Measurements from ENCODE around the gene ALDH3B1. TPM values are rescaled to one million over a fixed set of nuclear protein-coding genes. Genes with fewer than 3 reads are reported as not detected.

Gene ALDH3B1
- total and polyA plus RNA-seq, 9 of the 15 experiments (the other 6 are each of a cell fraction or from before 2014, with no cell fraction given): 0.01 to 0.35 (median 0.07) TPM; not detected in 2

DNA sequence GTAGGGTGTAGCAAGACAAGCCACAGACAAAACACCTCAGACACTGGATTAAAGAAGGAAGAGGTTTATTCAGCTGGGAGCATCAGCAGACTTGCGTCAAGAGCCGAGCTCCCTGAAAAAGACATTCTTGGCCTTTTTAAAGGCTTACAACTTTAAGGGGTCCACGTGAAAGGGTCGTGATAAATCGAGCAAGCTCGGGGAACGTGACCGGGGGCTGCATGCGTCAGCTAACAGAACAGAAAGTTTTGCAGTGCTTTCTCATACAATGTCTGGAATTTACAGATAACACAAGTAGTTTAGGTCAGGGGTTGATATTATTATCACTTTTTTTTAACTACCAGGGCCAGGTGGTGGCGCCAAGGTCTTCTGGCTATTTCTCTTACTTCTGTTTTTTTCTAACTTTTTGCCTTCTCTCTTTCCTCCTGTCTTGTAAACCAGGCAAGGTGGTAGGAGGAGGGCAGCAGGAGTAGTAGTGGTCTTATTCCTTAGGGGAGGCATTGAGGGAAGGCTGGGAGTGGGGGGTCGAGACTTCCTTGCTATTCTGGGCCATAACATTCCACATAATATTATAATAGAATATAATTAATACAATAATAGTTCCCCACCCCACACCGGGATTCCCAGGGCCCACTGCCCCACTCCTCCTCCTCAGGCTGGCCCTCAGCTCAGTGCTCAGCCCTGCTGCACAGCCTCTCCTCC is 587 bp upstream of the ALDH3B1 start:
- H2AFZ ChIP-seq (ENCODE audit: low read depth, low read length): peak overlapping the region; percentile 96
- H3K9ac ChIP-seq (ENCODE audit: insufficient read depth in 1 of 2, low read depth in 2 of 2, low read length in 2 of 2): peak overlapping the region; percentile 41 to 87
- peak in 2 of 4 experiments; percentile 37 to 72 for DNase-seq (ENCODE audit: extremely low read depth in 1 of 4, low spot score in 3 of 4)
- TF ChIP-seq LCOR (CRISPR knock-in tag; IDR thresholded peaks at IDR 0.05) (0 out of 2 replicates have a peak, but pooled peaks have one; percentile 17), CC2D1A (IDR thresholded peaks at IDR 0.05) (peak; percentile 67; the same call in 1 of the 2 replicates), ZNF668 (CRISPR knock-in tag; IDR thresholded peaks at IDR 0.05) (no peak), MCM2 (IDR thresholded peaks at IDR 0.05; ENCODE audit: low read depth) (no peak), FOXA3 (CRISPR knock-in tag; conservative IDR thresholded peaks at IDR 0.05 in 1 of 2, IDR thresholded peaks at IDR 0.05 in 1 of 2) (0 out of 4 replicates have a peak, but pooled peaks of 1 of the 2 experiments have one; percentile 31), KLF16 (IDR thresholded peaks at IDR 0.05) (peak; percentile 33; the same call in 1 of the 2 replicates), GATAD2B (IDR thresholded peaks at IDR 0.05; ENCODE audit: borderline replicate concordance) (peak; percentile 61; the same call in 1 of the 2 replicates), SMARCE1 (IDR thresholded peaks at IDR 0.05) (peak; percentile 80), CXXC5 (CRISPR knock-in tag; IDR thresholded peaks at IDR 0.05) (peak; percentile 69), TRIM24 (IDR thresholded peaks at IDR 0.05) (peak; percentile 62 to 76), DEAF1 (CRISPR knock-in tag; IDR thresholded peaks at IDR 0.05) (peak; percentile 52; the same call in 1 of the 2 replicates), BRD9 (IDR thresholded peaks at IDR 0.05; ENCODE audit: low read depth, partially characterized antibody) (peak; percentile 38), CGGBP1 (CRISPR knock-in tag; IDR thresholded peaks at IDR 0.05) (no peak)
- TF ChIP-seq, protein P1, sequence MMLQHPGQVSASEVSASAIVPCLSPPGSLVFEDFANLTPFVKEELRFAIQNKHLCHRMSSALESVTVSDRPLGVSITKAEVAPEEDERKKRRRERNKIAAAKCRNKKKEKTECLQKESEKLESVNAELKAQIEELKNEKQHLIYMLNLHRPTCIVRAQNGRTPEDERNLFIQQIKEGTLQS (IDR thresholded peaks at IDR 0.05): peak; percentile 63; the same call in 1 of the 2 replicates
- TF ChIP-seq, protein P1 (CRISPR knock-in tag; conservative IDR thresholded peaks at IDR 0.05): 0 out of 2 replicates have a peak, but pooled peaks have one; percentile 36
- TF ChIP-seq, protein P2, sequence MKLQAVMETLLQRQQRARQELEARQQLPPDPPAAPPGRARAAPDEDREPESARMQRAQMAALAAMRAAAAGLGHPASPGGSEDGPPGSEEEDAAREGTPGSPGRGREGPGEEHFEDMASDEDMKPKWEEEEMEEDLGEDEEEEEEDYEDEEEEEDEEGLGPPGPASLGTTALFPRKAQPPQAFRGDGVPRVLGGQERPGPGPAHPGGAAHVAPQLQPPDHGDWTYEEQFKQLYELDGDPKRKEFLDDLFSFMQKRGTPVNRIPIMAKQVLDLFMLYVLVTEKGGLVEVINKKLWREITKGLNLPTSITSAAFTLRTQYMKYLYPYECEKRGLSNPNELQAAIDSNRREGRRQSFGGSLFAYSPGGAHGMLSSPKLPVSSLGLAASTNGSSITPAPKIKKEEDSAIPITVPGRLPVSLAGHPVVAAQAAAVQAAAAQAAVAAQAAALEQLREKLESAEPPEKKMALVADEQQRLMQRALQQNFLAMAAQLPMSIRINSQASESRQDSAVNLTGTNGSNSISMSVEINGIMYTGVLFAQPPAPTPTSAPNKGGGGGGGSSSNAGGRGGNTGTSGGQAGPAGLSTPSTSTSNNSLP (IDR thresholded peaks at IDR 0.05; ENCODE audit: borderline replicate concordance, low read depth, low read length): peak; percentile 86

More for the DNA sequence above, 587 bp upstream of the ALDH3B1 start:
- Histone ChIP-seq H3K27me3 (ENCODE audit: control insufficient read depth in 2 of 2, insufficient read depth in 2 of 2, low read length in 2 of 2) (no peaks in the 10 kb centered on the region), H3K9me3 (replicated peaks; ENCODE audit: control insufficient read depth, insufficient read depth, low read depth, low read length) (no peaks in the 10 kb centered on the region), H3K79me2 (ENCODE audit: control insufficient read depth, insufficient read depth, low read length) (no peaks in the 10 kb centered on the region), H3K9me1 (ENCODE audit: control insufficient read depth, insufficient read depth, low read length) (no peaks in the 10 kb centered on the region), H3K27ac (ENCODE audit: extremely low read depth, low read depth, low read length) (peak overlapping the region; percentile 64; the same call in 2 of the 3 replicates), H4K20me1 (replicated peaks; ENCODE audit: control insufficient read depth, insufficient read depth, low read length) (peaks cover 3% of the 10 kb centered on the region; the same call in 1 of the 2 replicates), H3K4me3 (no peak overlapping the region; the same call in 1 of the 2 replicates), H3K4me1 (replicated peaks in 1 of 2; ENCODE audit: control insufficient read depth in 2 of 2, insufficient read depth in 2 of 2, low read length in 2 of 2) (peaks cover 26 to 60% of the 10 kb centered on the region in 2 experiments), H3K4me2 (ENCODE audit: insufficient read depth, low read length) (peak overlapping the region; percentile 71), H3K36me3 (ENCODE audit: control insufficient read depth, insufficient read depth, low read length) (no peaks in the 10 kb centered on the region)
- CTCF ChIA-PET (ENCODE audit: low intra/inter-chr PET ratio): interaction anchor here (1.5 to 1.6 kb wide), 2 partner anchors 11 to 288 kb away, joined by 3 to 5 read pairs; no protein-coding TSS in a partner anchor
- intact Hi-C loops (cut with micrococcal nuclease): loop anchor here (1.0 to 5.0 kb wide), 2 partner anchors 197 to 288 kb away; no protein-coding TSS in a partner anchor
- 3% methylated on average over 12 of the region's 12 CpGs for WGBS (ENCODE audit: insufficient coverage, low coverage, missing lambda C conversion rate)
- peak; percentile 52 for ATAC-seq
- peak; percentile 80 for FAIRE-seq
- in situ Hi-C loops (cut with MboI): no loop called here
- no TSS peak for BruUV-seq (replicated peaks)
- POLR2A ChIA-PET: interaction anchor here (0.6 to 1.3 kb wide), 9 partner anchors 11 to 877 kb away, joined by 3 to 6 read pairs (median 3); no protein-coding TSS in a partner anchor

Measured in K562 (cell line).